Heart left ventricle (tissue), 16 donors: Measurements from ENCODE around the gene C2CD2. TPM values are rescaled to one million over a fixed set of nuclear protein-coding genes. Genes with fewer than 3 reads are reported as not detected.
"Not testable (repeated sequence)": the region's sequence is repeated elsewhere in the genome, so short reads cannot be mapped to it uniquely, and the experiment has no call there.

Experiments
- ATAC-seq, 4 donors: fragments of 200-7000 bp; cut with Tn5 transposase; one replicate each; pipeline ENCODE4 v1.9.1; 2020 to 2022; ENCODE audit warnings: moderate library complexity in 4 of 4, mild to moderate bottlenecking in 3 of 4, moderate number of reproducible peaks in 1 of 4
- DNase-seq, 5 donors: peaks; one replicate each; pipeline ENCODE4 v3.0.0-alpha.2; 2020
- H3K27ac ChIP-seq, 12 donors: fragments of 200-600 bp; sonication (generic) in 4 of 12; one replicate each; pipeline versions ENCODE4 v1.5.0 to v1.8.0; 2016 to 2022; ENCODE audit warnings: mild to moderate bottlenecking in 2 of 12
- H3K27me3 ChIP-seq, 9 donors: fragments of 200-600 bp; sonication (generic) in 2 of 9; one replicate each; pipeline versions ENCODE4 v1.5.1 to v1.8.0; 2016 to 2022; ENCODE audit warnings: mild to moderate bottlenecking in 3 of 9
- H3K36me3 ChIP-seq, 9 donors: fragments of 200-600 bp; sonication (generic) in 2 of 9; one replicate each; pipeline versions ENCODE4 v1.5.0 to v1.8.0; 2018 to 2022; ENCODE audit warnings: mild to moderate bottlenecking in 2 of 9
- H3K4me1 ChIP-seq, 12 donors: fragments of 200-600 bp; sonication (generic) in 4 of 12; one replicate each; pipeline versions ENCODE4 v1.5.0 to v1.8.0; 2016 to 2022; ENCODE audit warnings: mild to moderate bottlenecking in 3 of 12
- H3K4me3 ChIP-seq, 12 donors: fragments of 200-600 bp; sonication (generic) in 4 of 12; one replicate each; pipeline versions ENCODE4 v1.5.0 to v1.8.0; 2017 to 2022; ENCODE audit warnings: mild to moderate bottlenecking in 9 of 12, moderate library complexity in 4 of 12
- H3K9me3 ChIP-seq, 12 donors: fragments of 200-600 bp; sonication (generic) in 4 of 12; one replicate each; pipeline versions ENCODE4 v1.5.0 to v1.8.0; 2016 to 2022; ENCODE audit warnings: mild to moderate bottlenecking in 1 of 12
- POLR2A ChIP-seq, 2 donors: fragments of 450-650 bp; IDR thresholded peaks; one replicate each; pipeline ENCODE4 v1.6.1; 2017; ENCODE audit warnings: antibody characterized with exemption in 2 of 2, mild to moderate bottlenecking in 2 of 2, moderate library complexity in 2 of 2
- WGBS, 4 donors: extraction: QIAGEN DNeasy Blood & Tissue Kit in 2 of 4; methylation state at CpG; one replicate each; pipeline versions ENCODE4 v1.1.5 to v1.1.7; 2013 to 2018; 5-methylcytosine and 5-hydroxymethylcytosine counted together
- intact Hi-C, 10 donors: fragments of 100-400 bp; cut with DNase I; formaldehyde crosslinking; loops; one replicate each; pipeline versions ENCODE4 v1.11.1 to v1.14.2; 2022
- polyA plus RNA-seq, 2 donors: library from polyadenylated mRNA; stranded (reverse); fragments of 200-250 nt; gene quantifications; one replicate each; pipeline ENCODE4 v1.2.3, GENCODE V29; 2013
- total RNA-seq, 9 donors: library from RNA; depleted of rRNA in 2 of 9; stranded (reverse); fragments of >200 nt in 2 of 9; fragmentation: NEBNext Ultra II Directional in 3 of 9; extraction: Animal tissue kit (Norgen Biotek cat#: 25700) in 3 of 9; gene quantifications; one replicate each; pipeline versions ENCODE4 v1.1.0 to v1.2.4, GENCODE V29; 2016 to 2023
- TF ChIP-seq, protein P1 (sequence below), 12 donors: fragments of 200-600 bp; sonication (generic) in 4 of 12; IDR thresholded peaks; one replicate each; pipeline versions ENCODE4 v1.5.0 to v1.8.0; 2018 to 2022; ENCODE audit warnings: antibody characterized with exemption in 12 of 12, mild to moderate bottlenecking in 5 of 12
- donor health status: ischemic (EF 13 %, LVEDD 7.1; RV severe dilation, severe dysfunction).
- donor health status: healthy with polysubstance abuse.
- donor health status: DM: no; HTN: yes; CAD: no.
- donor health status: DM: no; HTN: no; CAD: no.
- donor health status: ischemic (EF 25% LVEDD 6.9; RV normal size, moderate dysfunction).
- donor health status: ischemic (EF 25% LVEDD 5.7; RV mildly dilated, moderate dysfunction).
- donor health status: healthy.
- donor health status: DM: yes; HTN: yes; CAD: no.
- donor health status: ischemic (EF 35%, LVEDD 5.7; RV mildly dilated, moderate dysfunction).
- donor health status: nonischemic (EF 11% LVEDD 7.7; RV severe dilation, severe dysfunction).
- donor health status: DM: yes; HTN: yes; CAD: no.
- donor health status: PGD.
- donor health status: ischemic (EF 29% LVEDD 5.4; RV normal size, mild dysfunction).
- donor health status: nonischemic (EF 23%, LVEDD 6.1; RV moderate dilation, normal function).

Gene C2CD2
- total and polyA plus RNA-seq, 11 donors, result 3.8 to 13.9 (median 6.0) TPM

- no peaks in the 10 kb centered on the region for H3K9me3 ChIP-seq
- ATAC-seq (no peak), DNase-seq (no peak)
- 90 to 100% (median 94%) methylated on average over 2 of the region's 2 CpGs for WGBS, 4 donors
- peaks cover 0 to 3% (median 0%) of the 10 kb centered on the region in 12 donors for H3K4me1 ChIP-seq
- no peak overlapping the region for H3K27ac ChIP-seq
- H3K36me3 ChIP-seq, result peaks cover 0 to 35% (median 17%) of the 10 kb centered on the region in 9 donors
- H3K4me3 ChIP-seq, result no peak overlapping the region
- no peaks in the 10 kb centered on the region for H3K27me3 ChIP-seq
- TF ChIP-seq, protein P1, sequence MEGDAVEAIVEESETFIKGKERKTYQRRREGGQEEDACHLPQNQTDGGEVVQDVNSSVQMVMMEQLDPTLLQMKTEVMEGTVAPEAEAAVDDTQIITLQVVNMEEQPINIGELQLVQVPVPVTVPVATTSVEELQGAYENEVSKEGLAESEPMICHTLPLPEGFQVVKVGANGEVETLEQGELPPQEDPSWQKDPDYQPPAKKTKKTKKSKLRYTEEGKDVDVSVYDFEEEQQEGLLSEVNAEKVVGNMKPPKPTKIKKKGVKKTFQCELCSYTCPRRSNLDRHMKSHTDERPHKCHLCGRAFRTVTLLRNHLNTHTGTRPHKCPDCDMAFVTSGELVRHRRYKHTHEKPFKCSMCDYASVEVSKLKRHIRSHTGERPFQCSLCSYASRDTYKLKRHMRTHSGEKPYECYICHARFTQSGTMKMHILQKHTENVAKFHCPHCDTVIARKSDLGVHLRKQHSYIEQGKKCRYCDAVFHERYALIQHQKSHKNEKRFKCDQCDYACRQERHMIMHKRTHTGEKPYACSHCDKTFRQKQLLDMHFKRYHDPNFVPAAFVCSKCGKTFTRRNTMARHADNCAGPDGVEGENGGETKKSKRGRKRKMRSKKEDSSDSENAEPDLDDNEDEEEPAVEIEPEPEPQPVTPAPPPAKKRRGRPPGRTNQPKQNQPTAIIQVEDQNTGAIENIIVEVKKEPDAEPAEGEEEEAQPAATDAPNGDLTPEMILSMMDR (IDR thresholded peaks at IDR 0.05), result no peak
- TF ChIP-seq POLR2A (IDR thresholded peaks at IDR 0.05), result no peak
- intact Hi-C loops, result loop anchor here in 3 of 10 donors (10.0 kb wide), 3 partner anchors 67 to 233 kb away; partner anchors contain the start of gene PRDM15 (in 1 of the 3)
Measured at GRCh38 chr21:42001781-42002180, 48.0 kb upstream of the C2CD2 start.

GRCh38 chr21:42000908-42001307 is 47.1 kb upstream of the C2CD2 start:
- intact Hi-C loops, result loop anchor here in 3 of 10 donors (10.0 kb wide), 3 partner anchors 66 to 234 kb away; partner anchors contain the start of gene PRDM15 (in 1 of the 3)
- Histone ChIP-seq H3K27ac (no peak overlapping the region), H3K4me3 (no peak overlapping the region), H3K4me1 (peaks cover 0 to 3% (median 0%) of the 10 kb centered on the region in 12 donors), H3K36me3 (peaks cover 0 to 34% (median 19%) of the 10 kb centered on the region in 9 donors), H3K9me3 (no peaks in the 10 kb centered on the region), H3K27me3 (no peaks in the 10 kb centered on the region)
- TF ChIP-seq, protein P1 (IDR thresholded peaks at IDR 0.05), result no peak
- TF ChIP-seq POLR2A (IDR thresholded peaks at IDR 0.05), result no peak
- no peak for DNase-seq
- no peak for ATAC-seq
- WGBS, 4 donors, result 88 to 92% (median 90%) methylated on average over 4 of the region's 4 CpGs

- peaks cover 0 to 49% (median 41%) of the 10 kb centered on the region in 9 donors for H3K36me3 ChIP-seq
- no peaks in the 10 kb centered on the region for H3K27me3 ChIP-seq
- 95 to 100% (median 97%) methylated on average over 1 of the region's 1 CpG for WGBS, 4 donors
- peaks cover 0 to 5% (median 0%) of the 10 kb centered on the region in 12 donors for H3K4me1 ChIP-seq
- peaks cover 0 to 4% (median 0%) of the 10 kb centered on the region in 12 donors for H3K9me3 ChIP-seq
- no peak overlapping the region for H3K27ac ChIP-seq
- intact Hi-C loops, result no loop called here
- ATAC-seq, result no peak
- H3K4me3 ChIP-seq, result no peak overlapping the region
- DNase-seq, result no peak
- TF ChIP-seq, protein P1 (IDR thresholded peaks at IDR 0.05), result no peak
- TF ChIP-seq POLR2A (IDR thresholded peaks at IDR 0.05), result no peak
Measured at GRCh38 chr21:41997657-41998056, 43.8 kb upstream of the C2CD2 start.

GRCh38 chr21:41995577-41995976 is 41.8 kb upstream of the C2CD2 start:
- ATAC-seq (no peak), DNase-seq (no peak)
- TF ChIP-seq POLR2A (IDR thresholded peaks at IDR 0.05), result no peak
- TF ChIP-seq, protein P1 (IDR thresholded peaks at IDR 0.05), result no peak
- H3K4me3 ChIP-seq, result no peak overlapping the region
- WGBS, 4 donors, result 97 to 99% (median 98%) methylated on average over 3 of the region's 3 CpGs
- no peaks in the 10 kb centered on the region for H3K27me3 ChIP-seq
- H3K4me1 ChIP-seq, result peaks cover 0 to 5% (median 0%) of the 10 kb centered on the region in 12 donors
- no peak overlapping the region for H3K27ac ChIP-seq
- H3K36me3 ChIP-seq, result peaks cover 0 to 52% (median 41%) of the 10 kb centered on the region in 9 donors
- intact Hi-C loops, result no loop called here
- H3K9me3 ChIP-seq, result peaks cover 0 to 4% (median 0%) of the 10 kb centered on the region in 12 donors

- H3K9me3 ChIP-seq, H3K4me1 ChIP-seq, H3K27ac ChIP-seq, intact Hi-C loops, H3K27me3 ChIP-seq, ATAC-seq, DNase-seq, H3K4me3 ChIP-seq: not testable (repeated sequence)
- H3K36me3 ChIP-seq, result peaks cover 0 to 55% (median 41%) of the 10 kb centered on the region in 9 donors
- WGBS, 4 donors, result 58 to 94% (median 81%) methylated on average over 5 of the region's 5 CpGs
Measured at GRCh38 chr21:41994613-41995012, 40.8 kb upstream of the C2CD2 start.
